GM19238 (cell line): ENCODE results near the gene SPEG.

Experiments
- DNase-seq: peaks from one replicate; pipeline ENCODE4 v3.0.0; 2011; ENCODE audit warnings: low spot score; ENCODE audit not compliant: insufficient read length

The SPEG gene

GRCh38 chr2:219527076-219527394, 92.4 kb downstream of the SPEG start:
- no peak for DNase-seq

GRCh38 chr2:219527472-219527871, 92.8 kb downstream of the SPEG start:
- DNase-seq = no peak

- peak; percentile 97 for DNase-seq
Observed at GRCh38 chr2:219530048-219530963, 95.7 kb downstream of the SPEG start.

- no peak for DNase-seq
Observed at GRCh38 chr2:219531639-219532377, 97.2 kb downstream of the SPEG start.

- DNase-seq = no peak
Observed at GRCh38 chr2:219532378-219532649, 97.7 kb downstream of the SPEG start.

GRCh38 chr2:219533930-219534661, 99.5 kb downstream of the SPEG start:
- no peak for DNase-seq

- DNase-seq = no peak
Observed at GRCh38 chr2:219536425-219536824, 101.8 kb downstream of the SPEG start.

- DNase-seq = no peak
Observed at GRCh38 chr2:219536967-219537366, 102.3 kb downstream of the SPEG start.

- DNase-seq = no peak
Observed at GRCh38 chr2:219537657-219538488, 103.2 kb downstream of the SPEG start.

GRCh38 chr2:219538504-219538951, 103.9 kb downstream of the SPEG start:
- DNase-seq = no peak

GRCh38 chr2:219538956-219539788, 104.5 kb downstream of the SPEG start:
- no peak for DNase-seq

- no peak for DNase-seq
Observed at GRCh38 chr2:219539926-219540678, 105.5 kb downstream of the SPEG start.

- no peak for DNase-seq
Observed at GRCh38 chr2:219540784-219541504, 106.3 kb downstream of the SPEG start.

GRCh38 chr2:219541611-219542180, 107.1 kb downstream of the SPEG start:
- peak; percentile 94 for DNase-seq

- DNase-seq = peak; percentile 46
Observed at GRCh38 chr2:219542931-219543595, 108.4 kb downstream of the SPEG start.

- DNase-seq = peak; percentile 99
Observed at GRCh38 chr2:219543596-219544358, 109.1 kb downstream of the SPEG start, which contains the start of the genes CHPF and TMEM198. Gene CHPF, minus strand, starts transcription at chr2:219543809. Its CDS starts 271 bp downstream, at chr2:219543538. Gene TMEM198, plus strand, starts transcription at chr2:219544028. Its CDS starts 700 bp downstream, at chr2:219544728.

- DNase-seq = no peak
Observed at GRCh38 chr2:219544567-219544966, 109.9 kb downstream of the SPEG start.
